NB4 (cell line): ENCODE data around the gene COASY.

Experiments
- DNase-seq: peaks from one replicate; pipeline ENCODE4 v3.0.0; 2010; ENCODE audit warnings: low read depth
- H3K4me3 ChIP-seq: one replicate; pipeline ENCODE4 v1.5.1; 2011; ENCODE audit warnings: mild to moderate bottlenecking, low read depth, low read length, moderate library complexity
- MAX ChIP-seq: IDR thresholded peaks from 2 replicates; pipeline ENCODE4 v1.6.1; 2011; ENCODE audit warnings: low read depth, low read length
- MYC ChIP-seq: IDR thresholded peaks from 2 replicates; pipeline ENCODE4 v1.6.1; 2011; ENCODE audit warnings: low read depth, low read length
- POLR2A ChIP-seq: IDR thresholded peaks from 2 replicates; pipeline ENCODE4 v1.6.1; 2011; ENCODE audit warnings: mild to moderate bottlenecking; ENCODE audit not compliant: insufficient read length; ENCODE audit errors: extremely low read depth
- TF ChIP-seq, protein P1 (sequence below): IDR thresholded peaks from one replicate; pipeline ENCODE4 v1.5.1; 2012; ENCODE audit warnings: low read depth, low read length

The COASY gene

DNA sequence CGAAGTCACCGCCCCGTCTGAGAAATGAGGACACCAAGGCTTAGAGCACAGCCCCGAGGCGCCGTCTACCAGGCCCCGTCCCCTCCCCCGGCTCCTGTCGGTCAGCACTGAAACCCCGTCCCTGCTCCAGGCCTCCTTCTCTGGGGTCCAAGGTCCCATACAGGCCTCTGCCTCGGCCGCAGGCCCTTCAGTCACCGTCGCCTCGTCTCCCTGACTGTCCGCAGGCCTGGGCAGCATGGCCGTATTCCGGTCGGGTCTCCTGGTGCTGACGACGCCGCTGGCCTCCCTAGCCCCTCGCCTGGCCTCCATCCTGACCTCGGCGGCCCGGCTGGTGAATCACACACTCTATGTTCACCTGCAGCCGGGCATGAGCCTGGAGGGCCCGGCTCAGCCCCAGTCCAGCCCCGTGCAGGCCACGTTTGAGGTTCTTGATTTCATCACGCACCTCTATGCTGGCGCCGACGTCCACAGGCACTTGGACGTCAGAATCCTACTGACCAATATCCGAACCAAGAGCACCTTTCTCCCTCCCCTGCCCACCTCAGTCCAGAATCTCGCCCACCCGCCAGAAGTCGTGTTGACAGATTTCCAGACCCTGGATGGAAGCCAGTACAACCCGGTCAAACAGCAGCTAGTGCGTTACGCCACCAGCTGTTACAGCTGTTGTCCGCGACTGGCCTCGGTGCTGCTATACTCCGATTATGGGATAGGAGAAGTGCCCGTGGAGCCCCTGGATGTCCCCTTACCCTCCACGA lies 617 bp downstream of the COASY start:
- no peak for TF ChIP-seq POLR2A
- TF ChIP-seq, protein P1, sequence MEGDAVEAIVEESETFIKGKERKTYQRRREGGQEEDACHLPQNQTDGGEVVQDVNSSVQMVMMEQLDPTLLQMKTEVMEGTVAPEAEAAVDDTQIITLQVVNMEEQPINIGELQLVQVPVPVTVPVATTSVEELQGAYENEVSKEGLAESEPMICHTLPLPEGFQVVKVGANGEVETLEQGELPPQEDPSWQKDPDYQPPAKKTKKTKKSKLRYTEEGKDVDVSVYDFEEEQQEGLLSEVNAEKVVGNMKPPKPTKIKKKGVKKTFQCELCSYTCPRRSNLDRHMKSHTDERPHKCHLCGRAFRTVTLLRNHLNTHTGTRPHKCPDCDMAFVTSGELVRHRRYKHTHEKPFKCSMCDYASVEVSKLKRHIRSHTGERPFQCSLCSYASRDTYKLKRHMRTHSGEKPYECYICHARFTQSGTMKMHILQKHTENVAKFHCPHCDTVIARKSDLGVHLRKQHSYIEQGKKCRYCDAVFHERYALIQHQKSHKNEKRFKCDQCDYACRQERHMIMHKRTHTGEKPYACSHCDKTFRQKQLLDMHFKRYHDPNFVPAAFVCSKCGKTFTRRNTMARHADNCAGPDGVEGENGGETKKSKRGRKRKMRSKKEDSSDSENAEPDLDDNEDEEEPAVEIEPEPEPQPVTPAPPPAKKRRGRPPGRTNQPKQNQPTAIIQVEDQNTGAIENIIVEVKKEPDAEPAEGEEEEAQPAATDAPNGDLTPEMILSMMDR = no peak
- peak; percentile 3; the same call in 1 of the 2 replicates for TF ChIP-seq MAX
- peak overlapping the region; percentile 94 for H3K4me3 ChIP-seq
- peak; percentile 61 for DNase-seq

- no peak for TF ChIP-seq POLR2A
- no peak for TF ChIP-seq MAX
- no peak for TF ChIP-seq MYC
- TF ChIP-seq, protein P1 = no peak
- DNase-seq = peak; percentile 61
Observed at GRCh38 chr17:42563143-42563509, 1.2 kb downstream of the COASY start.

GRCh38 chr17:42563543-42563942 lies 1.6 kb downstream of the COASY start:
- peak overlapping the region; percentile 94 for H3K4me3 ChIP-seq
- TF ChIP-seq POLR2A (no peak), MAX (no peak), MYC (no peak)
- TF ChIP-seq, protein P1 = no peak
- no peak for DNase-seq

More at GRCh38 chr17:42563143-42563509, 1.2 kb downstream of the COASY start:
- H3K4me3 ChIP-seq = peak overlapping the region; percentile 94

GRCh38 chr17:42563950-42564349 lies 2.0 kb downstream of the COASY start:
- H3K4me3 ChIP-seq = peak overlapping the region; percentile 94
- TF ChIP-seq MAX (no peak), POLR2A (no peak), MYC (no peak)
- TF ChIP-seq, protein P1 = no peak
- peak; percentile 43 for DNase-seq

GRCh38 chr17:42564815-42565522 lies 3.0 kb downstream of the COASY start:
- DNase-seq = no peak
- no peak overlapping the region for H3K4me3 ChIP-seq
- TF ChIP-seq, protein P1 = no peak
- no peak for TF ChIP-seq POLR2A
- no peak for TF ChIP-seq MYC
- no peak for TF ChIP-seq MAX
